GM23248 (cell line): ENCODE results near the gene NUBPL. TPM values are rescaled to one million over a fixed set of nuclear protein-coding genes. Genes with fewer than 3 reads are reported as not detected.

Source experiments
- DNase-seq: peaks from one replicate; pipeline ENCODE4 v3.0.0-alpha.2; 2015
- H2AFZ ChIP-seq: fragments of 200-600 bp; sonication (generic); 2 replicates; pipeline ENCODE4 v1.6.1; 2016; ENCODE audit warnings: antibody characterized with exemption
- H3F3A ChIP-seq: fragments of 200-600 bp; sonication (generic); 2 replicates; pipeline ENCODE4 v1.6.1; 2016; ENCODE audit warnings: mild to moderate bottlenecking, antibody characterized with exemption, mixed run types; ENCODE audit not compliant: insufficient read depth
- H3K27ac ChIP-seq: fragments of 200-600 bp; sonication (generic); 2 replicates; pipeline ENCODE4 v1.5.1; 2016; ENCODE audit warnings: mild to moderate bottlenecking
- H3K27me3 ChIP-seq: fragments of 200-600 bp; sonication (generic); replicated peaks from 2 replicates; pipeline ENCODE4 v1.6.1; 2016; ENCODE audit warnings: mild to moderate bottlenecking; ENCODE audit not compliant: insufficient read depth
- H3K36me3 ChIP-seq: fragments of 200-600 bp; sonication (generic); 2 replicates; pipeline ENCODE4 v1.6.1; 2016; ENCODE audit warnings: low read depth, mild to moderate bottlenecking
- H3K4me1 ChIP-seq: fragments of 200-600 bp; sonication (generic); 2 replicates; pipeline ENCODE4 v1.6.1; 2016; ENCODE audit warnings: mild to moderate bottlenecking; ENCODE audit not compliant: insufficient read depth
- H3K4me2 ChIP-seq: fragments of 200-600 bp; sonication (generic); one replicate; pipeline ENCODE4 v1.6.1; 2016; ENCODE audit warnings: mild to moderate bottlenecking; ENCODE audit not compliant: unreplicated experiment
- H3K4me3 ChIP-seq: fragments of 200-600 bp; sonication (generic); 2 replicates; pipeline ENCODE4 v1.5.1; 2016; ENCODE audit warnings: mild to moderate bottlenecking
- H3K79me2 ChIP-seq: fragments of 200-600 bp; sonication (generic); 2 replicates; pipeline ENCODE4 v1.6.1; 2016; ENCODE audit warnings: mild to moderate bottlenecking; ENCODE audit not compliant: insufficient read depth
- H3K9ac ChIP-seq: fragments of 200-600 bp; sonication (generic); 2 replicates; pipeline ENCODE4 v1.6.1; 2016; ENCODE audit warnings: mild to moderate bottlenecking
- H3K9me2 ChIP-seq: fragments of 200-600 bp; sonication (generic); 2 replicates; pipeline ENCODE4 v1.6.1; 2016; ENCODE audit warnings: mixed run types, mild to moderate bottlenecking, moderate library complexity; ENCODE audit not compliant: insufficient read depth
- H3K9me3 ChIP-seq: fragments of 200-600 bp; sonication (generic); one replicate; pipeline ENCODE4 v1.6.1; 2017; ENCODE audit warnings: low read depth
- H4K20me1 ChIP-seq: fragments of 200-600 bp; sonication (generic); 2 replicates; pipeline ENCODE4 v1.6.0; 2016; ENCODE audit not compliant: insufficient read depth
- EZH2 ChIP-seq: fragments of 200-600 bp; sonication (generic); IDR thresholded peaks from 2 replicates; pipeline ENCODE4 v1.6.1; 2018; ENCODE audit warnings: antibody characterized with exemption, mild to moderate bottlenecking; ENCODE audit not compliant: insufficient read depth, poor library complexity, severe bottlenecking
- EZH2phosphoT487 ChIP-seq: fragments of 200-600 bp; sonication (generic); IDR thresholded peaks from 2 replicates; pipeline ENCODE4 v1.6.1; 2018; ENCODE audit warnings: antibody characterized with exemption, moderate library complexity, mild to moderate bottlenecking, low read depth; ENCODE audit not compliant: insufficient read depth
- WGBS, 2 experiments: methylation state at CpG; one replicate each; pipeline ENCODE4 v1.1.6; 2015 to 2017; ENCODE audit warnings: low lambda C conversion rate in 2 of 2, low coverage in 1 of 2; ENCODE audit errors: missing lambda C conversion rate in 2 of 2; 5-methylcytosine and 5-hydroxymethylcytosine counted together
- in situ Hi-C: fragments of 300-500 bp; cut with MboI; formaldehyde crosslinking; loops from 2 replicates; pipeline ENCODE4 v1.15.0; 2020
- polyA plus RNA-seq: library from polyadenylated mRNA; unstranded; fragments of >200 nt; fragmentation: Nextera tagmentation; extraction: Ambion mirVana; gene quantifications from 2 replicates; pipeline ENCODE4 v1.2.1, GENCODE V29; 2016
- total RNA-seq: library from RNA; depleted of rRNA; stranded (reverse); fragments of >200 nt; shearing (Covaris generic); gene quantifications from 2 replicates; pipeline ENCODE4 v1.2.3, GENCODE V29; 2014

The NUBPL gene
- total and polyA plus RNA-seq, 2 experiments from 2014 or later = 9.8 to 11.5 TPM

DNA sequence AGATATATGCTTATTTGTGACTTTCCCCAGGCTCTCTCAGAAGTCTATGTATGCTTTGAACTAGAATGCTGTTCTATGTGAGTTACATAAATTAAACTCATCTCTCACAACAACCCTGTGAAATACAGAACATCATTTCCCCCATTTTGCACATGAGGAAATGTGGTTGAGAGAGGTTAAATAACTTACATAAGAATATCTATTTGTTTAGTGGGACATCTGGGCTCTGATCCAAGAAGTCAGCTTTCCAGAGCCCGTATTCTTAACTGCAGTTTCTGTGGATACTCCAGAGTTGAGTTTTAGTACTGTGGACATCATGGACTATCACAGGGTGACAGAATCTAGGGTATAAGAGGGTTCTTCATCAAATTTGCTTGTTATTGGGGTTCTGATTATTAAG is 273.4 kb downstream of the NUBPL start:
- H3K79me2 ChIP-seq = no peaks in the 10 kb centered on the region
- H3K9ac ChIP-seq = no peak overlapping the region
- no peaks in the 10 kb centered on the region for H3K9me2 ChIP-seq
- no peaks in the 10 kb centered on the region for H3F3A ChIP-seq
- no peaks in the 10 kb centered on the region for H3K36me3 ChIP-seq
- no peak overlapping the region for H3K27ac ChIP-seq
- DNase-seq = no peak
- no peak overlapping the region for H3K4me2 ChIP-seq
- 86 to 90% methylated on average over 1 of the region's 1 CpG for WGBS, 2 experiments
- no peak overlapping the region for H2AFZ ChIP-seq
- TF ChIP-seq EZH2 (no peak), EZH2phosphoT487 (no peak)
- in situ Hi-C loops = no loop called here
- no peaks in the 10 kb centered on the region for H3K27me3 ChIP-seq
- no peak overlapping the region for H3K4me3 ChIP-seq
- H4K20me1 ChIP-seq = no peaks in the 10 kb centered on the region
- H3K4me1 ChIP-seq = peaks cover 10% of the 10 kb centered on the region
- no peaks in the 10 kb centered on the region for H3K9me3 ChIP-seq

DNA sequence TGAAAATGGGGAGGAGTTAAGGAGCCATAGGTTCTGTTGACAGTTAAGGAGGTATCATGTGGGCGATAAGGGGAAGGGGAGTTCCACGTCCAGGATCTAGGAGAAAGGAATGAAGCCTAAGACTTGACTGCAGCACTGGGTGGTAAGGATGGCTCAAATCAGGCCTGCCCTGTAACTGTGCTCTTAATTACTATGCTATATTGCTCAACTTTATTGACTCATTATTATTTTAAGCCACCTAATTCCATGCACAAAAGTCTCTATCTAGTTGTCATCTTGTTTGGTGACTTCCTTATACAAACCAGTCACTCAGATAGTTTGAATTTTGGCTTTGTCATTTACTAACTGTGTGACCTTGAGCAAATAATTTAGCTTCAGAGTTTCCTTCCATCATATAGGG is 273.8 kb downstream of the NUBPL start:
- no peak overlapping the region for H3K27ac ChIP-seq
- H3K79me2 ChIP-seq = no peaks in the 10 kb centered on the region
- H3K36me3 ChIP-seq = no peaks in the 10 kb centered on the region
- in situ Hi-C loops = no loop called here
- no peak overlapping the region for H3K4me3 ChIP-seq
- no peak overlapping the region for H3K4me2 ChIP-seq
- H3K4me1 ChIP-seq = peaks cover 8% of the 10 kb centered on the region; the same call in 1 of the 2 replicates
- H3K9me2 ChIP-seq = no peaks in the 10 kb centered on the region
- H3F3A ChIP-seq = no peaks in the 10 kb centered on the region
- H3K27me3 ChIP-seq = no peaks in the 10 kb centered on the region
- no peak overlapping the region for H2AFZ ChIP-seq
- no peaks in the 10 kb centered on the region for H4K20me1 ChIP-seq
- H3K9me3 ChIP-seq = no peaks in the 10 kb centered on the region
- TF ChIP-seq EZH2phosphoT487 (no peak), EZH2 (no peak)
- 94 to 100% methylated on average over 2 of the region's 2 CpGs for WGBS, 2 experiments
- DNase-seq = peak; percentile 25
- no peak overlapping the region for H3K9ac ChIP-seq

DNA sequence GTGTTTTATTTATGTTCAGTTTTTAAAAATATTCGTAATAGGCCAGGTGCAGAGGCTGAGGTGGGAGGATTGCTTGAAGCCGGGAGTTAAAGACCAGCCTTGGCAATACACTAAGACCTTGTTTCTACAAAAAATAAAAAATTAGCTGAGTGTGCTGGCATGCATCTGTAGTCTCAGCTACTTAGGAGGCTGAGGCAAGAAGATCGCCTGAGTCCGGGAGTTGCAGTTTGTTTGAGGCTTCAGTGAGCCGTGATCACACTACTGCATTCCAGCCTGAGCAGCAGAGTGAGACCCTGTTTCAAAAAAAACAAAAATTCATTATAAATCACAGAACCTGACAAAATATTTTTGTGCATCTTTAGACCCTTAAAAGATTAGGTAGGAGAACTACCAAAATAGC is 275.8 kb downstream of the NUBPL start:
- in situ Hi-C loops = no loop called here
- Histone ChIP-seq H2AFZ (no peak overlapping the region), H3K9ac (no peak overlapping the region), H3K4me3 (no peak overlapping the region), H3K9me3 (no peaks in the 10 kb centered on the region), H3K27me3 (no peaks in the 10 kb centered on the region), H3K27ac (no peak overlapping the region), H3K36me3 (no peaks in the 10 kb centered on the region), H3F3A (no peaks in the 10 kb centered on the region), H3K9me2 (no peaks in the 10 kb centered on the region), H3K4me1 (peaks cover 8% of the 10 kb centered on the region; the same call in 1 of the 2 replicates), H3K79me2 (no peaks in the 10 kb centered on the region), H3K4me2 (no peak overlapping the region), H4K20me1 (no peaks in the 10 kb centered on the region)
- no peak for DNase-seq
- WGBS, 2 experiments = 94 to 96% methylated on average over 4 to 5 of the region's 5 CpGs
- TF ChIP-seq EZH2 (no peak), EZH2phosphoT487 (no peak)

DNA sequence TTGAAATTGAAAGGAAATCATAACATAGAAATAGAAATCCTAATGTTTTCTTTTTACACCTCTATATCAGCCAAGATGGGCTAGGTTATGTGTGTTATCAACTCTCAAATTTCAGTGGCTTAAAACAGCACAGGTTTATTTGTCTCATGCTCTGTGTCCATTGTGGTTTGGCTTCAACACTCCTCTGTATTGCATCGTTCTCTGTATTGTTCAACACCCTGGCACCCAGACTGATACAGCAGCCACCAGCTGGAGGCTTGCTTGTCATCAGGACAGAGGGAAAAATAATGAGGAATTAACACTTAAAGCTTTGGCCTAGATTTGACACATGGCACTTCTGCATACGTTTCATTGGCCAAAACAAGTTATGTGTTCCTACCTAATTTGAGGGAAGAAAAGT is 281.7 kb downstream of the NUBPL start:
- Histone ChIP-seq H2AFZ (no peak overlapping the region), H3K79me2 (no peaks in the 10 kb centered on the region), H3K9me3 (no peaks in the 10 kb centered on the region), H3K4me3 (no peak overlapping the region), H3F3A (no peaks in the 10 kb centered on the region), H3K4me1 (peaks cover 9% of the 10 kb centered on the region), H3K27ac (no peak overlapping the region), H4K20me1 (no peaks in the 10 kb centered on the region), H3K36me3 (no peaks in the 10 kb centered on the region), H3K4me2 (no peak overlapping the region), H3K9me2 (no peaks in the 10 kb centered on the region), H3K9ac (no peak overlapping the region), H3K27me3 (no peaks in the 10 kb centered on the region)
- TF ChIP-seq EZH2 (no peak), EZH2phosphoT487 (no peak)
- WGBS, 2 experiments = 52 to 53% methylated on average over 2 of the region's 2 CpGs
- in situ Hi-C loops = no loop called here
- DNase-seq = peak; percentile 42
